Small intestine (tissue), 7 donors: ENCODE results near the gene OR52E8. TPM values are rescaled to one million over a fixed set of nuclear protein-coding genes. Genes with fewer than 3 reads are reported as not detected.

Source experiments
- DNase-seq, 2 donors: peaks; one replicate each; pipeline versions ENCODE4 v3.0.0 to v3.0.0-alpha.2; 2013
- FAIRE-seq: peaks from 2 replicates; lab custom pipeline; 2012; peaks lifted over from hg19 to GRCh38; lab: Jason Lieb, UNC
- H3K27ac ChIP-seq, 3 donors: one replicate each; pipeline ENCODE4 v1.5.1; 2013; ENCODE audit warnings: low read length in 2 of 3, mild to moderate bottlenecking in 2 of 3, control low read depth in 1 of 3, inconsistent platforms in 1 of 3, low read depth in 1 of 3, moderate library complexity in 1 of 3
- H3K27me3 ChIP-seq, 3 donors: one replicate each; pipeline ENCODE4 v1.6.1; 2013; ENCODE audit warnings: low read length in 3 of 3, inconsistent platforms in 1 of 3; ENCODE audit not compliant: control insufficient read depth in 3 of 3, insufficient read depth in 3 of 3
- H3K36me3 ChIP-seq, 3 donors: one replicate each; pipeline ENCODE4 v1.6.1; 2013; ENCODE audit warnings: low read length in 3 of 3, inconsistent platforms in 1 of 3, low read depth in 1 of 3, mild to moderate bottlenecking in 1 of 3, moderate library complexity in 1 of 3; ENCODE audit not compliant: control insufficient read depth in 3 of 3, insufficient read depth in 2 of 3
- H3K4me1 ChIP-seq, 3 donors: one replicate each; pipeline ENCODE4 v1.6.1; 2013; ENCODE audit warnings: low read length in 2 of 3, inconsistent platforms in 1 of 3, low read depth in 1 of 3, mild to moderate bottlenecking in 1 of 3, moderate library complexity in 1 of 3; ENCODE audit not compliant: control insufficient read depth in 3 of 3, insufficient read depth in 2 of 3
- H3K4me3 ChIP-seq, 3 donors: one replicate each; pipeline ENCODE4 v1.5.1; 2013; ENCODE audit warnings: low read length in 3 of 3, control low read depth in 1 of 3, inconsistent platforms in 1 of 3, low read depth in 1 of 3, mild to moderate bottlenecking in 1 of 3, moderate library complexity in 1 of 3
- H3K9me3 ChIP-seq, 2 donors: one replicate each; pipeline ENCODE4 v1.6.1; 2013; ENCODE audit warnings: low read depth in 1 of 2, low read length in 1 of 2; ENCODE audit not compliant: control insufficient read depth in 2 of 2, insufficient read depth in 1 of 2
- WGBS, 3 donors: extraction: QIAGEN DNeasy Blood & Tissue Kit; methylation state at CpG; one replicate each; pipeline ENCODE4 v1.1.7; 2013; 5-methylcytosine and 5-hydroxymethylcytosine counted together
- polyA plus RNA-seq, 4 donors: library from polyadenylated mRNA; stranded (reverse) in 3 of 4; unstranded in 1 of 4; fragments of 200-250 nt in 3 of 4; fragments of 120-200 nt in 1 of 4; gene quantifications; one replicate each; pipeline versions ENCODE4 v1.2.1 to v1.2.3, GENCODE V29; 2013
- donor health status: healthy with polysubstance abuse.
- donor health status: control.
- donor health status: control.
- donor health status: Bipolar disorder and iron deficiency.
- donor health status: healthy.

OR52E8 gene
- polyA plus RNA-seq, 4 donors: not detected

- no peaks in the 10 kb centered on the region for H3K36me3 ChIP-seq
- DNase-seq (peak in 1 of 2 donors; percentile 4), FAIRE-seq (no peak)
- H3K4me3 ChIP-seq: no peak overlapping the region
- H3K27ac ChIP-seq: no peak overlapping the region
- H3K9me3 ChIP-seq: no peaks in the 10 kb centered on the region
- WGBS, 3 donors: 9 to 28% (median 9%) methylated on average over 1 of the region's 1 CpG
- no peaks in the 10 kb centered on the region for H3K27me3 ChIP-seq
- H3K4me1 ChIP-seq: no peaks in the 10 kb centered on the region
Measured at GRCh38 chr11:5818245-5818886, 39.1 kb downstream of the OR52E8 start.

- H3K9me3 ChIP-seq: no peaks in the 10 kb centered on the region
- no peaks in the 10 kb centered on the region for H3K27me3 ChIP-seq
- no peaks in the 10 kb centered on the region for H3K4me1 ChIP-seq
- no peak overlapping the region for H3K4me3 ChIP-seq
- FAIRE-seq (no peak), DNase-seq (no peak)
- no peak overlapping the region for H3K27ac ChIP-seq
- no peaks in the 10 kb centered on the region for H3K36me3 ChIP-seq
- WGBS, 3 donors: 54 to 63% (median 58%) methylated on average over 4 of the region's 4 CpGs
Measured at GRCh38 chr11:5815534-5815933, 42.0 kb downstream of the OR52E8 start.

DNA sequence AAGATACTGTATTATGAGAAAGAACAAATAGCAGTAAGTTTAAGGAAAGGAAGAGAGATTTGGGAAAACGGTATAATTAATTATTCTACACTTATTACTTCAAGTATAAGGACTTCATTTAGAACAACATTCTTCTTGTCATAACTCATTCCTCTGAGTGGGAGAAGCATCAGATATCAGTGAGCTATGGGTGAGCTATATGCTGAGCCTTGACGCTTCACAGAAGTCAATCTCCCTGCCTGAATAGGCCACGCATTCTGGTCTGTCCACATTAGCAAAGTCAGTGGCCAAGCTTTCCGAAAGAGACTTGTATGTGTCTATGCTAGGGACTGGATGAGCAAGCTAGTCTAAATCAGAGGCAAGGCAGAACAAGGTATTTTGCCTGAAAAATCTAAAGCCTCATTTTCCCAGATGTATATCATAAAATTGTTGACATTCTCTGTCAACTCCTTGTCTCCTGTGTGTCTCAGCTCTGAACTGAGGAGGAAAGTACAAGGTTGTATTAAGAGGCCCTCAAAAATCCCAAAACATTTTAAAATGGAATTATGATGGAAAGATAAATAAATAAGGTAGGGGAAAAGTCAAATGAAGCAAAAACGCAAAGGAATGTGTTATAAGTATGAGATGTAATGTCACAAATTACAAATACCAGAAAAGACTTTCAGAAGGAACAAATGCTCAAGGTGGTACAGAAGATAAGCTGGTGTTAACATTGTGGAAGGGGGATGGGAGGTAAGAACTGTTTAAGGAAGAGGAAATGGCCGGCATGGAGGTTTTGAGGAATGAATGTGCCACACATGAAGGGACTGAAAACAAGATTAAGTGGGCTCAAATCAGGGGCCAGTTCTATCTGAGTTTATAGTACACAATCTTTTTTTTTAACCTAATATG lies 47.3 kb downstream of the OR52E8 start:
- no peak for FAIRE-seq
- DNase-seq: no peak
- H3K4me3 ChIP-seq: no peak overlapping the region
- 76 to 84% (median 81%) methylated on average over 6 of the region's 6 CpGs for WGBS, 3 donors
- peaks cover 0 to 11% (median 3%) of the 10 kb centered on the region in 3 donors for H3K27me3 ChIP-seq
- H3K4me1 ChIP-seq: peaks cover 0 to 3% (median 0%) of the 10 kb centered on the region in 3 donors
- H3K9me3 ChIP-seq: no peaks in the 10 kb centered on the region
- H3K27ac ChIP-seq: no peak overlapping the region
- H3K36me3 ChIP-seq: no peaks in the 10 kb centered on the region

- Histone ChIP-seq H3K27ac (no peak overlapping the region), H3K4me1 (peaks cover 0 to 3% (median 0%) of the 10 kb centered on the region in 3 donors), H3K9me3 (no peaks in the 10 kb centered on the region), H3K36me3 (no peaks in the 10 kb centered on the region), H3K27me3 (peaks cover 0 to 11% (median 3%) of the 10 kb centered on the region in 3 donors), H3K4me3 (peak overlapping the region; percentile 10 to 44 (median 39))
- WGBS, 3 donors: 6 to 28% (median 16%) methylated on average over 5 of the region's 5 CpGs
- DNase-seq: peak; percentile 11 to 22
- FAIRE-seq: no peak
Measured at GRCh38 chr11:5809122-5809519, 48.4 kb downstream of the OR52E8 start.

DNA sequence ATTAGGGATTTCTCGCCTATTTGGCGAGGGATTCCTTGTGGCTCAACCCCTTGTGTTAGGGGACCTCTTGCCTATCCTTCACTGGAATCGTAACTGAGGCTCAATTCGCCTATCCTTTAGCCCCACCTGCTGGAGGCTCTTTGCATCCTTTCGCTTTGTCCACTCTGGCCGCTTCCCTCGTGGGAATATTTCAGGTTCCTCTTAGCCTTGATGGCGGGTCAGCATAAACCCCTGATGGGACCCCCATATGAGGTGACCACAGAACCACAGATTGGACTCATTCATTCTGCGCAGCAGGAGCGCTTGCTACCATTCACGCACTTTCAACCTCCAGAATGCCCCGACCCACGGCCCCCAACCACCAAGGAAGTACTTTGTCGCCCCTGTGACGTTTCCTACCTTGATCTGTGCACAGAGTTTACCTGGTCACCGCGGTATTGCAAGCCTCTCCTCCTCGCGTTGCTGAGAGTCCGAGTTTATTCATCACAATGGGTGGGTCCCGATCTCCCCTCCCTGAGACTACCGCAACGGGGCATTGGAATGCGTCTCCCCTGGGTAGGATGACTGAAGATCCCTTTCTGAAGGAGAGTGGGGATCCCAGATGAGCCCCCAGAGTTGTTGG lies 48.9 kb downstream of the OR52E8 start, which contains the start of gene OR52N2:
Gene OR52N2 (plus strand): TSS at position 425 of the 622 bp plus-strand sequence. CDS start 11,412 bp downstream, outside the sequence.
- Histone ChIP-seq H3K27ac (no peak within 1 kb of the TSS), H3K4me1 (peaks cover 0 to 3% (median 0%) of the 10 kb centered on the region in 3 donors), H3K36me3 (no peaks in the 10 kb centered on the region), H3K9me3 (no peaks in the 10 kb centered on the region), H3K27me3 (peaks cover 0 to 11% (median 3%) of the 10 kb centered on the region in 3 donors), H3K4me3 (peak within 1 kb of the TSS; percentile 10 to 44 (median 39))
- FAIRE-seq: no peak
- peak; percentile 74 to 75 for DNase-seq
- 4 to 8% (median 7%) methylated on average over 24 of the region's 24 CpGs for WGBS, 3 donors

- Histone ChIP-seq H3K4me1 (peaks cover 0 to 3% (median 0%) of the 10 kb centered on the region in 3 donors), H3K9me3 (no peaks in the 10 kb centered on the region), H3K27ac (no peak overlapping the region), H3K4me3 (no peak overlapping the region), H3K36me3 (no peaks in the 10 kb centered on the region), H3K27me3 (peaks cover 0 to 11% (median 3%) of the 10 kb centered on the region in 3 donors)
- FAIRE-seq (no peak), DNase-seq (no peak)
- WGBS, 3 donors: 65 to 70% (median 66%) methylated on average over 10 of the region's 10 CpGs
Measured at GRCh38 chr11:5807580-5807979, 49.9 kb downstream of the OR52E8 start.
